Fibroblast of peridontal ligament (primary cell): Measurements from ENCODE around the gene ROCK1.
"Not testable (repeated sequence)": the region's sequence is repeated elsewhere in the genome, so short reads cannot be mapped to it uniquely, and the experiment has no call there.

Experiments
- DNase-seq: peaks from one replicate; pipeline ENCODE4 v3.0.0-alpha.2; 2010; ENCODE audit errors: extremely low read depth

ROCK1 gene

GRCh38 chr18:21111346-21112139, at the start of gene ROCK1:
ROCK1 (minus strand) TSS chr18:21111813; CDS start chr18:21110910, 903 bp downstream.
- peak; percentile 94 for DNase-seq

GRCh38 chr18:21155443-21155842, 43.8 kb upstream of the ROCK1 start:
- DNase-seq: no peak

DNA sequence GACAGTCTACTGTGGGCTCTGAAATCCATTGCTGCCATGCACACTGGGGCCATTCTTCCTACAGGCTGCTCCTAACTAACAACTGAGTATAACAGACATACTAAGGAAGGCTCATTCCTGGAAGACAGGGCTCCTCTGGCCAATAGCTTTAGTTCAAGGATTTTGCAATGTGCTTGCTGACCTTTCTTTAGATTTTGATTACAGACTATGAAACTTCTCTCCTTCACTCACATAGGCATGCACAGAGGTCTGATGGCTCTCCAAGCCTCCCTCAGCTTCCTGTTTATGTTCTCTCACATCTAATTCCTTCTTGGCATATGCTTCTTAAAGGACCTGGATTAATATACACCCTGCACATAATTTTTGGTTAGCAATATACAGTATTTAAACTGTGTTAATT, 34.4 kb upstream of the ROCK1 start:
- DNase-seq: peak; percentile 38

GRCh38 chr18:21145371-21145770, 33.8 kb upstream of the ROCK1 start:
- DNase-seq: no peak

DNA sequence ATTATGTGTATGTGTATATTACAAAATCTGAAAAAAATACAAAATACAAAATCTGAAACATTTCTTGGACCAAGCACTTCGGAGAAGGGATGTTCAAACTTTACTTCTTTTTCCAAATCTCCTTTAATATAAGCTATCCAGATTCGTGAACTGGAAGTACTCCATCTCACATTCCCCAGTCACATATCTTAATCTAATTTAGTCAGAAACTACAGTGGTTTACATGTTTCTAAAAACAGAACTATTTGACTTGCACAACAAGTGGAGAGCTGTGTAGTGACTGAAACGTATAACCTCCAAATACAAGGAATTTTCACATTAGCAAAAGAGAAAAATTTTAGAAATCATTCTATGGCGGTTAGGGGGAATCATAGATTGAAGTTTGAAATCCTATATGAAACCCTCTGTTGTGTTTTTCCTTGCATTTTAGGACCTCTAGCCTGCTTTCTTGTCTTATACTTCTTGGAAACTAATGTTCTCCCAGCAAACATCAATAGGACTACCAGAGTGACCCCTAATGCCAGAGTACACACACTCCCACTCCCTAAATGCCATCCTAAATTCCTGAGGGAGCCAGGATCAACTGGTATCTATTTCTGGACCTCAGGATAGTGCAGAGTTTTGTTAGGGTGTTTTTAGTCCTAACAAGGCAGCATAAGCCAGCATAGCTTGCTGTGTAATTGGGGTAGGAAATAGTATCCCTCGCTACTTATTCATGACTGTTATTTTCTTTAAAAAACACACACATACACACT, 30.2 kb upstream of the ROCK1 start:
- DNase-seq: peak; percentile 83

DNA sequence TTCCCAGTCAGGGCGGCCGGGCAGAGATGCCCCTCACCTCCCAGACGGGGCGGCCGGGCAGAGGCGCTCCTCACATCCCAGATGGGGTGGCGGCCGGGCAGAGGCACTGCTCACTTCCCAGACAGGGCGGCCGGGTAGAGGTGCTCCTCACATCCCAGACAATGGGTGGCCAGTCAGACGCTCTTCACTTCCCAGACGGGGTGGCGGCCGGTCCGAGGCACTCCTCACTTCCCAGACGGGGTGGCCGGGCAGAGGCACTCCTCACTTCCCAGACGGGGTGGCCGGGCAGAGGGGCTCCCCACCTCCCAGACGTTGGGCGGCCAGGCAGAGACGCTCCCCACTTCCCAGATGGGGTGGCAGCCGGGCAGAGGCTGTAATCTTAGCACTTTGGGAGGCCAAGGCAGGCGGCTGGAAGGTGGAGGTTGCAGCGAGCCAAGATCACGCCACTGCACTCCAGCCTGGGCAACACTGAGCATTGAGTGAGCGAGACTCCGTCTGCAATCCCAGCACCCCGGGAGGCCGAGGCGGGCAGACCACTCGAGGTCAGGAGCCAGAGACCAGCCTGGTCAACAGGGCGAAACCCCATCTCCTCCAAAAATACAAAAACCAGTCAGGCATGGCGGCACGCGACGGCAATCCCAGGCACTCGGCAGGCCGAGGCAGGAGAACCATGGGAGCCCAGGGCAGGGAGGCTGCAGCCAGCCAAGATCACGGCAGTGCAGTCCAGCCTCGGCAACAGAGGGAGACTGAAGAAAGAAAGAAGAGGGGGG, 26.3 kb upstream of the ROCK1 start:
- not testable (repeated sequence) for DNase-seq

DNA sequence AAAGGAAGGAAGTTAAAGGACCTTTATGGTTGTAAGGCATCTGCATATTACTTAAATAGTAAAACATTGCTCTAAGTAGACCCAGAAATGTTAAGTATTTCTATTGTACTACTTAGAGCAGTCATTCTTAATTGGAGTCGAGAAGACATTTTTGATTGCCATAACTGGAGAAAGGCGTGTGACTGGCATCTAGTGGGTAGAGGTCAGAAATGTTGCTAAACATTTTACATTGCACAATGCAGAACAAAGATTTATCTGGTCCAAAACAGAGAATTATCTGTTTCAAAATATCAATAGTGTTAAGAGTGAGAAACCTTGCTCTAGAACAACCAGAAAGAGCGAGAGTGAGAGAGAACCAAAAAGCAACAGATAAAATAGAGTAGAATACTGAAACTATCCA, 23.3 kb upstream of the ROCK1 start:
- peak; percentile 73 for DNase-seq

- no peak for DNase-seq
Measured at GRCh38 chr18:21132398-21132918, 20.8 kb upstream of the ROCK1 start.

DNA sequence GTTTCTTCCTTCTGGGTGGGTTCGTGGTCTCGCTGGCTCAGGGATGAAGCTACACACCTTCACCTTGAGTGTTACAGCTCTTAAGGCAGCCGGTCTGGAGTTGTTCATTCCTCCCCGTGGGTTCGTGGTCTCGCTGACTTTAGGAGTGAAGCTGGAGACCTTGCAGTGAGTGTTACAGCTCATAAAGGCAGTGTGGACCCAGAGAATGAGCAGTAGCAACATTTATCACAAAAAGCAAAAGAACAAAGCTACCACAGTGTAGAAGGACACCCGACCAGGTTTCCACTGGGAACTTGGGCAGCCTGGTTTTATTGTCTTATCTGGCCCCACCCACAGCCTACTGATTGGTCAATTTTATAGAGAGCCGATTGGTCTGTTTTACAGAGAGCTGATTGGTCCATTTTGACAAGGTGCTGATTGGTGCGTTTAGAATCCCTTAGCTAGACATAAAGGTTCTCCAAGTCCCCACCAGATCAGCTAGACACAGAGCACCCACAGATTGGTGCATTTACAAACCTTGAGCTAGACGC, 20.1 kb upstream of the ROCK1 start:
- DNase-seq: no peak

DNA sequence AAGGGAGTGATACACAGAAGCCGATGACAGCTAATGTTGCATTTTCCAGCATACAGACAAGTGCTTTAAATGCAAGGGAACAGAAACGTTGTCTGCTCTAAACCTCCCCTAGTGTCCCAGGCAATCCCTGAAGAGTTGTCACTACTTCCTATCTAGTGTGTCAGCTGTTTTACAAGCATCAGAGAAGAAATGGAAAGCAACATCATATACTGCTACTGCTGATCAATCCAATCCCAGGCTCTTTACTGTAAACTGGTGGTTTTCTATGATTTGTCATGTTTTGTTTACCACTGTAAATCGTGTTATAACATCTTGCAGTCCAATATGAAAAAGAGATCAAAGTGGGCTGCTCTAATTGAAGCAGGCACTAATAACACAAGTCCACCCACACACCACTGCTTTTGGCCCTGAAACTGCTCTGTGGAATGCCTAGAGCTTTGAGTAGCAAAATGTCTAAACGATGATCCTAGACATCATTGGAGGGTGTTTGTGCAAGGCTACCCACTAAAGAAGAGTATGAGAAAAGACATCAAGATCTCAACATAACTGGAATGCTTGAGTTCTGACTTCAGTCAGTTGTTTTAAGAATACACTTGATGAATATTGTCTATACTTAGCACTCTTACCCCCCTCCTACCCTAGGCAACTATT, 18.1 kb upstream of the ROCK1 start:
- peak; percentile 90 for DNase-seq

DNA sequence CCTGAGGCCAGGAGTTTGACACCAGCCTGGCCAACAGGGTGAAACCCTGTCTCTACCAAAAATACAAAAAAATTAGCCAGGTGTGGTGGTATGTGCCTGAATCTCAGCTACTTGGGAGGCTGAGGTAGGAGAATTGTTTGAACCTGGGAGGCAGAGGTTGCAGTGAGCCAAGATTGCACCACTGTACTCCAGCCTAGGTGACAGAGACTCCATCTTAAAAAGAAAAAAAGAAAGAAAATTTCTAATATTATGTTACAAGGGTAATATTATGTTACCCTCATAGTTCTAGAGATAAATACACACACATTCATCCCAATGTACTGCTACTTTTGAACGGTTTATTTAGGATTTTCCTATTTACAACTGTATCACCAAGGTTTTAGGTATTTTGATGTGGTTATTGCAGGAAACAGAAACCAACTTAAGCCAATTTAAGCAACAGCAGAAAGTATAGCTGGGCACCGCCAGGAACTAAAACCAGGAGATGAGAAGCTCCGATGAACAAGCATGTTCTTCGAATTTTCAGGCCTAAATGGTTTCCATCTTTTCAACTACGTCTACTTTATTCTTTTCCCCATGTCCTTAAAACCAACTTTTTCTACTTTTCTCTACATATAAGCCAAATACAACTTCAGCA, 11.8 kb upstream of the ROCK1 start:
- DNase-seq: no peak

DNA sequence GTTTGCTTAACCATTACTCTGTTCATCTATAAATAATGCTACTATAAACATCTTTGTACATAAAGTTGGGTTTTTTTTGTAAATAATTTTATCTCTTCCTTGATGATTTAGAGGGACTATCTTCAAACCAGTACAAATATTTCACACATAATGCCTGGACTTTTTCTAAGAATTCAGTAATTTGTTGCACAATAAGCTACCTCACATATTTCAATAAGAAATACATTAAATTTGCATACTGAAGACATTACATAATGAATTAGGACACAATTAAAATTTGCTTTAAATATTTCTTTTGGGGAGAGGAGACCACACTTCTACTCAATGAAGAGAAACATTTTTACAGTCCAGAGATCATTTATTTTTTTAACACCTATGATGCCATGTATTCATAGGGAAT, 7.2 kb upstream of the ROCK1 start:
- DNase-seq: no peak

- DNase-seq: peak; percentile 96
Measured at GRCh38 chr18:21117409-21118131, 6.0 kb upstream of the ROCK1 start.

DNA sequence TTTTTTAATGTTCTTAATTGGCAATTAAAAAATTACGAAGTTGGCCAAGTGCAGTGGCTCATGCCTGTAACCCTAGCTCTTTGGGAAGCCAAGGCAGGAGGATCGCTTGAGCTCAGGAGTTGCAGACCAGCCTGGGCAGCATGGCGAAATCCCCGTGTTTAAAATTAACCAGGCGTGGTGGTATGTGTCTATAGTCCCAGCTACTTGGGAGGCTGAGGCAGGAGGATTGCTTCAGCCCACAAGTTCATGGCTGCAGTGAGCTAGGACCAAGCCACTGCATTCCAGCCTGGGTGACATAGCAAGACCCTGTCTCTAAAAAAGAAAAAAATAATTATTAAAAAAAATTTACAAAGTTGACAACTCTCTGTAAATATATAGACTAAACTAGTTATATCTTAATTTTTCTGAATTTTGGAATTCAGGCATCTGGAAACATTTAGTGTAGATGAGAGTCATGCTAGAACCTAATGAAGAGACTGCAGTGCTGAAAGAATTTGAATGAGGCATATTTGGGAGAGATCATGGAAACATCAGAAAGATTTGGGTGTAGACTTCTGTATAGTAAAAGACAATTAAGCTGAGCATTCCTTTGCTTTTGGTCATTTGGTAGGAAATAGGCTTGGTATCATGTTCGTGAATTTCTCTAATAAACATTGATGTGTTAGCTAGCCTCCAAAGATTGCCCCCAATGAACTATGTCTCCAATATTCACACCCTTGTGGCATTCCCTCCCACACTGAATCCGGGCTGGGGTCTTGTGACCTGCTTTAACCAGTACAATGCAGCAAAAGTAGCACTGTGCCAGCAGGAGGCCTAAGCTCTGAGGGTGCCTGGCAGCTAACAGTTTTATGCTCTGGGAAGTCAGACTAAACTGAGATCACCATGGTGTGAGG, 4.2 kb upstream of the ROCK1 start:
- peak; percentile 96 for DNase-seq

DNA sequence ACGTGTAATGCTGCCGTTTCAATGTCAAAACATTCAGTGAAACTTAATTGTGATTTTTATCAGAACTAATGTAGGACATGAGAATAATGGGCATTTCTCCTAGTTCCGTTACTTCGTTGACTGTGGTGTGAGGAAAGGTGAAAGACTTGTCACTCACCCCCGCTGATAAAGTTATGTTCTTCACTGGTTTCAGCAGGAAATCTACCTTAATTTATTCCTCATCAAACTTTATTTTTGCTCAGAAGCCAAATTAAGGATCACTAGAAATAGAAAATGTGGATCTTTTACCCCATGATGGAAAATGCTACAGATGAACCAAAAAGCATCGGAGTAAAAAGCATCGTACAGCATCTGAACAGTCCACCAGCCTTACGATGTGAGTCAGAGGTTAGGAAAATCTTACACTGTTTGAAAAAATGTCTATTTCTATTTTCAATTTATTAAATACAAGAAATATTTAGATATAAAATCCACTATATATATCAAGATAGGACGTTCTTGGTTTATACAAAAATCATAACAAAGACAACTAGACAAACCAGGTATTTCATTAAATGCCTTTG, 1.0 kb upstream of the ROCK1 start:
- peak; percentile 50 for DNase-seq

DNA sequence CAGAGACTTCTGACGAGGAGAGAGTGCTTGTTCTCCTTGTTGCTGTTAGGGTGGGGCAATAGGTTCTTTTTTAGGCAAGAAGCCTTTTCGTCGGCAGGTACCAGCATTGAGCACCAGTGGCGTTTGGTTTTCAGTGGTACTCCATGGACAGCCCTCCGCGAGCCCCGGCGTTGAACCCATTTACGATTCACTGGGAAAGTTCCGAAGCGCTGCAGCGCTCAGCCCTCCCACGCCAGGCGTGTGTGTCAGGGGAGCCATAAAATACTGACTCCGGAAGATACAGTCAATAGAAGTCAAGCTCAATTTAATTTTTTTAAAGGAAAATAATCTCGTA, 494 bp upstream of the ROCK1 start:
- DNase-seq: no peak

DNA sequence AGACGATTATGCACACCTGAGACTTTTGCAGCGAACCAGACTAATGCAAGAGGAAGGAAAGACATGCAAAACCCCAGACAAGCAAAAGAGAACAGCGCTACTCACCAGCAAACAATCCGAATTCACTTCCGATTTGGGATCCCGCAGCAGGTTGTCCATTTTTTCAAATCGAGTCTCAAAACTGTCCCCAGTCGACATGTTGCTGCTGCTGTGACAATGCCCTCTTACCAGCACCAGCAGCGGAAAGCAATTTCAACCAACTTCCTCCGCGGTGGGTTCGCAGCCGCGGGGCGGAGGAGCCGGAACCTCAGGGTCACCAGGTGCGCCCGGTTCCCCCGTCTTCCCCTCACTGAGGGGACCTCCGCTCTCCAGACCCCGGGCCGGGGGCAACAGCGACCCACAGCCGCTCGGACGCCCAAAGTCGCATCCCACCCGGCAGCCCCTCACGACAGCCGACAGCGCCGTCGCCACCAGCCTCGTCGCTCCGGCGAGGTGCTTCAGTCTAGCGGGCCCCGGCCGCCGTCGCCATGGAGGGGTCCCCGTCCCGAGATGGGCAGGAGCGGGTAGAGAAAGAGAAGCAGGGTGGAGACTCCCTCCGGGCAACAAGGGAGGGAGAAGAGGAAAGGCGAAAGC, 784 bp downstream of the ROCK1 start:
- peak; percentile 47 for DNase-seq

DNA sequence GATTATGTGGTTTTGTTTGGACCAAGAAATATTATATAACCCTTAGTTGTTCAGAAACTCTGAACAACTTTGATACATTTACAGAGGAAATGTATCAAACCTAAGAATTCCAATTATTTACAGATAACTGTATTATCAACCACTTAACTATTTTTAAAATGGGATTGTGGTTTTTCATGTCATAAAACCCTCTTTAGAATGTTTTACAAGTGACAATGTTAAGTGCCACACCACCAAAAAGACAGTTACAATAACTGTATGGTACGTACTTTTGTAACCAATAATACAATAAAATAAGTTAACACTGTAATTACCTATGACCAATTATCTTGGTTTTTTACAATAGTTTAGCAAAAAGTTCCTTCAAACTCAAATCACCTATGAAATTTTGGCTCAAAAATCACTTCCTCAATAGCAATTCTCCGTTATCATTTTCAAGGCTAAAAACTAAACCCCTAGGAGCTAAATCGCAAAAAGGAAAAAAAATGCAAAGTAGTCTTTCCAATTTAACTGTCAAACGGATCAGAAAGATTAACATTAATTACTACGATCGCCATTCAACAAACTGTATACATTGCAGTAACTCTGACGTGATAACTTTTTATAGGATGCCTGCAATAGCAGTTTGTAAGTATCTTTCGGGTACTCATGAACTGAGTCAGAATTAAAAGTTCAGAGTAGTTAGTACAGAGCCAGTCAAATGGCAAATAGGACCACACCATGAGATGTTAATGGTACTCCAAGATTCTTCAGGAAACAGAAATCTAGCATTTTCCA, 1.5 kb downstream of the ROCK1 start:
- peak; percentile 40 for DNase-seq
